A549 (cell line): ENCODE results near the gene NPLOC4. TPM values are rescaled to one million over a fixed set of nuclear protein-coding genes. Genes with fewer than 3 reads are reported as not detected.

Experiments used
- ATAC-seq, 2 experiments: fragments of 200-7000 bp in 1 of 2; fragments of >200 bp in 1 of 2; cut with Nextera tagmentation in 1 of 2; cut with Tn5 transposase in 1 of 2; 3 replicates each; pipeline versions ENCODE4 v1.8.0 to v1.9.1; 2018 to 2020; ENCODE audit warnings: mild to moderate bottlenecking in 1 of 2, moderate library complexity in 1 of 2
- CTCF ChIA-PET: fragments of 300-600 bp; sonication (Branson Sonifier 250); formaldehyde crosslinking; extraction: SDS; loops from one replicate; lab custom pipeline; 2021; ENCODE audit warnings: antibody characterized with exemption, inconsistent platforms; lab: Yijun Ruan, JAX
- POLR2A ChIA-PET: fragments of 350-600 bp; formaldehyde crosslinking; extraction: SDS; loops from one replicate; lab custom pipeline; 2021; ENCODE audit warnings: antibody characterized with exemption, inconsistent platforms; lab: Yijun Ruan, JAX
- DNase-seq, 2 experiments: peaks; one replicate each; pipeline versions ENCODE4 v3.0.0 to v3.0.0-alpha.2; 2011 to 2016; ENCODE audit warnings: low read depth in 1 of 2, low spot score in 1 of 2
- FAIRE-seq: peaks from 2 replicates; lab custom pipeline; 2011; peaks lifted over from hg19 to GRCh38; lab: Jason Lieb, UNC
- H3K27ac ChIP-seq, 2 experiments: fragments of >200 bp; sonication (Bioruptor Twin); formaldehyde crosslinking; 3 replicates each; pipeline ENCODE4 v1.5.1; 2016 to 2017
- H3K4me1 ChIP-seq: fragments of >200 bp; sonication (Bioruptor Twin); formaldehyde crosslinking; 3 replicates; pipeline ENCODE4 v1.6.1; 2016
- H3K4me2 ChIP-seq: fragments of >200 bp; sonication (Bioruptor Twin); formaldehyde crosslinking; 3 replicates; pipeline ENCODE4 v1.6.1; 2016
- H3K4me3 ChIP-seq: fragments of >200 bp; sonication (Bioruptor Twin); formaldehyde crosslinking; 3 replicates; pipeline ENCODE4 v1.5.1; 2016
- H3K9me3 ChIP-seq: fragments of >200 bp; sonication (Bioruptor Twin); formaldehyde crosslinking; 3 replicates; pipeline ENCODE4 v1.6.1; 2016
- ATOH8 ChIP-seq: fragments of 250-450 bp; sonication (Bioruptor Pico); IDR thresholded peaks from 2 replicates; pipeline ENCODE4 v1.5.0; 2020; ENCODE audit warnings: low read depth, mild to moderate bottlenecking, moderate library complexity
- BHLHE40 ChIP-seq: IDR thresholded peaks from 2 replicates; pipeline ENCODE4 v1.6.1; 2012; ENCODE audit warnings: low read depth, low read length, inconsistent platforms
- E2F6 ChIP-seq: IDR thresholded peaks from 2 replicates; pipeline ENCODE4 v1.6.1; 2012; ENCODE audit warnings: low read depth, borderline replicate concordance
- EHF ChIP-seq: fragments of 250-450 bp; sonication (Bioruptor Pico); IDR thresholded peaks from 2 replicates; pipeline ENCODE4 v1.5.0; 2020; ENCODE audit warnings: mild to moderate bottlenecking
- NPAS2 ChIP-seq: fragments of 250-450 bp; sonication (Bioruptor Pico); IDR thresholded peaks from 2 replicates; pipeline ENCODE4 v1.8.0; 2022; ENCODE audit warnings: mild to moderate bottlenecking, moderate library complexity, borderline replicate concordance
- PBX3 ChIP-seq: IDR thresholded peaks from 2 replicates; pipeline ENCODE4 v1.6.1; 2012
- ZNF302 ChIP-seq: fragments of 250-450 bp; sonication (Bioruptor Pico); IDR thresholded peaks from 2 replicates; pipeline ENCODE4 v1.9.0; 2021; ENCODE audit warnings: inconsistent platforms, mild to moderate bottlenecking, moderate library complexity
- ZSCAN20 ChIP-seq: fragments of 250-450 bp; sonication (Bioruptor Pico); IDR thresholded peaks from 2 replicates; pipeline ENCODE4 v1.8.0; 2022; ENCODE audit warnings: mild to moderate bottlenecking, moderate library complexity
- WGBS: methylation state at CpG from one replicate; pipeline ENCODE4 v1.1.6; 2017; ENCODE audit errors: missing lambda C conversion rate; 5-methylcytosine and 5-hydroxymethylcytosine counted together
- polyA plus RNA-seq, 4 experiments: library from polyadenylated mRNA; depleted of rRNA in 3 of 4; stranded (reverse); fragments of >200 nt; fragmentation: RNase III in 1 of 4; extraction: RNeasy Plus Mini Kit Qiagen cat#74134 plus additional on column Dnase treatment in 1 of 4; gene quantifications; 2 replicates in 3 of 4; 3 replicates in 1 of 4; pipeline ENCODE4 v1.2.3, GENCODE V29; 2011 to 2017

The NPLOC4 gene
- polyA plus RNA-seq, 2 of the 4 experiments (the other 2 are of a cell fraction), result 98.5 to 101 TPM

- H3K4me3 ChIP-seq, result no peak overlapping the region
- no peak for ATAC-seq
- H3K4me2 ChIP-seq, result no peak overlapping the region
- no peak for DNase-seq
- H3K4me1 ChIP-seq, result peaks cover 11% of the 10 kb centered on the region; the same call in 1 of the 3 replicates
- 96% methylated on average over 13 of the region's 13 CpGs for WGBS
- H3K27ac ChIP-seq, result no peak overlapping the region
- TF ChIP-seq PBX3 (peak; percentile 12; the same call in 1 of the 2 replicates), BHLHE40 (no peak)
- POLR2A ChIA-PET, result no interaction called here
- CTCF ChIA-PET, result interaction anchor here (0.8 to 1.7 kb wide), 6 partner anchors 9 to 66 kb away, joined by 3 to 10 read pairs (median 3); no protein-coding TSS in a partner anchor
- FAIRE-seq, result no peak
- no peaks in the 10 kb centered on the region for H3K9me3 ChIP-seq
Observed at GRCh38 chr17:81535480-81536298, 101.2 kb downstream of the NPLOC4 start.

- FAIRE-seq (no peak), DNase-seq (no peak), ATAC-seq (no peak)
- TF ChIP-seq ATOH8 (no peak), PBX3 (peak; percentile 61)
- H3K27ac ChIP-seq, result no peak overlapping the region
- POLR2A ChIA-PET, result interaction anchor here (0.8 kb wide), 1 partner anchor 66 kb away, joined by 3 read pairs; no protein-coding TSS in a partner anchor
- WGBS, result 73% methylated on average over 5 of the region's 5 CpGs
- no peak overlapping the region for H3K4me3 ChIP-seq
- H3K9me3 ChIP-seq, result 0 out of 3 replicates have a peak, but pooled peaks cover 3% of the 10 kb centered on the region
- CTCF ChIA-PET, result interaction anchor here (0.9 to 2.9 kb wide), 3 partner anchors 9 to 392 kb away, joined by 3 to 16 read pairs (median 3); no protein-coding TSS in a partner anchor
- H3K4me1 ChIP-seq, result peaks cover 11% of the 10 kb centered on the region; the same call in 1 of the 3 replicates
- H3K4me2 ChIP-seq, result no peak overlapping the region
Observed at GRCh38 chr17:81535007-81535328, 101.9 kb downstream of the NPLOC4 start.

- CTCF ChIA-PET, result interaction anchor here (0.9 to 2.9 kb wide), 5 partner anchors 9 to 391 kb away, joined by 3 to 16 read pairs (median 3); no protein-coding TSS in a partner anchor
- POLR2A ChIA-PET, result interaction anchor here (0.6 to 1.3 kb wide), 3 partner anchors 10 to 67 kb away, joined by 3 to 4 read pairs (median 3); no protein-coding TSS in a partner anchor
- WGBS, result 56% methylated on average over 5 of the region's 6 CpGs
- 0 out of 3 replicates have a peak, but pooled peaks cover 3% of the 10 kb centered on the region for H3K9me3 ChIP-seq
- FAIRE-seq (no peak), DNase-seq (no peak)
- peak overlapping the region in 1 of 2 experiments; percentile 10; a peak in 1 of 6 replicates for H3K27ac ChIP-seq
- peaks cover 11% of the 10 kb centered on the region; the same call in 1 of the 3 replicates for H3K4me1 ChIP-seq
- TF ChIP-seq ZNF302 (CRISPR knock-in tag), result no peak
- peak; percentile 25; the same call in 1 of the 2 replicates for TF ChIP-seq PBX3
- TF ChIP-seq, all 56 proteins: peak for 1
- no peak overlapping the region for H3K4me2 ChIP-seq
- ATAC-seq, result peak; percentile 23 to 41; a peak in 4 of 6 replicates
- H3K4me3 ChIP-seq, result no peak overlapping the region
Observed at GRCh38 chr17:81534157-81535006, 102.5 kb downstream of the NPLOC4 start.

- CTCF ChIA-PET, result interaction anchor here (0.6 to 2.9 kb wide), 6 partner anchors 8 to 281 kb away, joined by 3 to 16 read pairs (median 3); no protein-coding TSS in a partner anchor
- peak overlapping the region in 1 of 2 experiments; percentile 10; a peak in 1 of 6 replicates for H3K27ac ChIP-seq
- WGBS, result 73% methylated on average over 19 of the region's 21 CpGs
- H3K9me3 ChIP-seq, result 0 out of 3 replicates have a peak, but pooled peaks cover 3% of the 10 kb centered on the region
- TF ChIP-seq PBX3 (peak; percentile 21), NPAS2 (CRISPR knock-in tag) (no peak), EHF (CRISPR knock-in tag) (no peak), ZSCAN20 (CRISPR knock-in tag) (no peak), E2F6 (no peak)
- H3K4me3 ChIP-seq, result no peak overlapping the region
- DNase-seq (no peak), ATAC-seq (peak; percentile 4 to 7; a peak in 5 of 6 replicates), FAIRE-seq (no peak)
- no peak overlapping the region for H3K4me2 ChIP-seq
- peaks cover 11% of the 10 kb centered on the region; the same call in 1 of the 3 replicates for H3K4me1 ChIP-seq
- POLR2A ChIA-PET, result interaction anchor here (0.6 to 1.3 kb wide), 2 partner anchors 10 to 19 kb away, joined by 3 to 4 read pairs; no protein-coding TSS in a partner anchor
Observed at GRCh38 chr17:81533339-81534141, 103.4 kb downstream of the NPLOC4 start.
